ENCODE results near the gene HSPA2. TPM values are rescaled to one million over a fixed set of nuclear protein-coding genes. Genes with fewer than 3 reads are reported as not detected.
A peak's percentile ranks its signal among the peaks of the same experiment; 100 is the strongest.

HSPA2 gene
- polyA plus RNA-seq, 1 of the 3 experiments (the other 2 are of a cell fraction): 20.8 TPM

DNA sequence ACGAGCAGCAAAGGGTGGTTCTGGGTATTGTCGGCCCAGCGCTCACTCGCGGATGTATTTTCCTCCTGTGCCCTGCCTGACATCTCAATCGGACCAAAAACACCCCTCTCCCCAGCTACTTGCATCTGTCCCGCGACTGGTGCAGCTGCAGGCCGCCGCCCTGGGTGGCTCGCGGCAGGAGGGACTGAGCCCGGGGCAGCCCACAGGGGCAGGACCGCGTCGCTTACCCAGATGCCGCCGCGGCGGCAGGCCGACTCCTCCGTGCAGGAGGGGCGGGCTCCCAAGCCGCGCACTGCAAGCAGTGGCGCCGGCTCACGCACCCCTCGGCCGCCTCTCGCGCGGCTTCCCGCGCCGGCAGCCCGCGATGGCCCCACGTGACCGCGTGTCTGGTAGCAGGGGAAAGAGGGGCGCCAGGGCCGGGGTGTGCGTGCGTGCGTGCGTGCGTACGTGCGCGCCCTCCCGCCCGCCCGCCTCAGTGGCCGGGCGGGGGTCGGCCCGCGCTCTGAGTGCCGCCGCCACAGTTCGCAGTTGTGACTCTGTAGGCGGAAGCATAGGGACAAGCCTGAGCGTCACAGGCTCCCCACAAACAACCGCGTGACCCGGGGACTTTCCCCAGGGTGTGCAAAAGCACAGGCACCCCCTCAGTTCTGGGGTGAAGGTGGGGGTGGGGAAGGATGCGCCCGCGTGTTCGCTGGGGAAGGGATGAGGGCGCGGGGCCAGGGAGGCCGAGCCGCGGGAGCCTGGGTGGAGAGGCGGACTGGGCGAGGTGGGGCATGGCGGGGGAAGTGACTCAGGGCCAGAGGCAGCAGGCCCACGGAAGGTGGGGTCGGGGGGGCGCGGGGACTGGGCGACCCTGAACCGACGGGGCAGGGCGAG, 36.9 kb upstream of the HSPA2 start, which contains the start of gene ZBTB25 (continued):
- peak; percentile 74 for TF ChIP-seq USF2 (IDR thresholded peaks at IDR 0.05; ENCODE audit: borderline replicate concordance, low read depth, low read length)
- TF ChIP-seq, protein P1, sequence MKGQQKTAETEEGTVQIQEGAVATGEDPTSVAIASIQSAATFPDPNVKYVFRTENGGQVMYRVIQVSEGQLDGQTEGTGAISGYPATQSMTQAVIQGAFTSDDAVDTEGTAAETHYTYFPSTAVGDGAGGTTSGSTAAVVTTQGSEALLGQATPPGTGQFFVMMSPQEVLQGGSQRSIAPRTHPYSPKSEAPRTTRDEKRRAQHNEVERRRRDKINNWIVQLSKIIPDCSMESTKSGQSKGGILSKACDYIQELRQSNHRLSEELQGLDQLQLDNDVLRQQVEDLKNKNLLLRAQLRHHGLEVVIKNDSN (IDR thresholded peaks at IDR 0.05; ENCODE audit: borderline replicate concordance, low read depth): peak; percentile 94
- TF ChIP-seq RXRA (IDR thresholded peaks at IDR 0.05; ENCODE audit: borderline replicate concordance, low read depth): no peak; the same call in 1 of the 2 replicates
- TF ChIP-seq FOXJ3 (CRISPR knock-in tag; IDR thresholded peaks at IDR 0.05): no peak
- no peak for TF ChIP-seq REST (IDR thresholded peaks at IDR 0.05; ENCODE audit: low read depth, low read length)
- TF ChIP-seq NFIC (IDR thresholded peaks at IDR 0.05; ENCODE audit: borderline replicate concordance): no peak; the same call in 1 of the 2 replicates
- peak; percentile 68; the same call in 1 of the 2 replicates for TF ChIP-seq SIN3A (IDR thresholded peaks at IDR 0.05; ENCODE audit: borderline replicate concordance, low read depth, low read length)
- 0 out of 2 replicates have a peak, but pooled peaks have one; percentile 18 for TF ChIP-seq POLR2AphosphoS5 (IDR thresholded peaks at IDR 0.05; ENCODE audit: low read depth, low read length)
- TF ChIP-seq JUND (IDR thresholded peaks at IDR 0.05): no peak
- peak; percentile 58; the same call in 1 of the 2 replicates for TF ChIP-seq TAF1 (IDR thresholded peaks at IDR 0.05; ENCODE audit: borderline replicate concordance, low read depth, low read length)
- no peak for TF ChIP-seq SMC3 (IDR thresholded peaks at IDR 0.05; ENCODE audit: low read depth, low read length)
- no peak for TF ChIP-seq IRF3 (IDR thresholded peaks at IDR 0.05; ENCODE audit: low read depth, low read length)
- TF ChIP-seq RAD21 (IDR thresholded peaks at IDR 0.05; ENCODE audit: low read length): no peak
- TF ChIP-seq TEAD4 (IDR thresholded peaks at IDR 0.05; ENCODE audit: borderline replicate concordance, insufficient read depth): no peak
- TF ChIP-seq MXI1 (IDR thresholded peaks at IDR 0.05; ENCODE audit: low read depth, low read length): peak; percentile 76
- TF ChIP-seq, protein P2, sequence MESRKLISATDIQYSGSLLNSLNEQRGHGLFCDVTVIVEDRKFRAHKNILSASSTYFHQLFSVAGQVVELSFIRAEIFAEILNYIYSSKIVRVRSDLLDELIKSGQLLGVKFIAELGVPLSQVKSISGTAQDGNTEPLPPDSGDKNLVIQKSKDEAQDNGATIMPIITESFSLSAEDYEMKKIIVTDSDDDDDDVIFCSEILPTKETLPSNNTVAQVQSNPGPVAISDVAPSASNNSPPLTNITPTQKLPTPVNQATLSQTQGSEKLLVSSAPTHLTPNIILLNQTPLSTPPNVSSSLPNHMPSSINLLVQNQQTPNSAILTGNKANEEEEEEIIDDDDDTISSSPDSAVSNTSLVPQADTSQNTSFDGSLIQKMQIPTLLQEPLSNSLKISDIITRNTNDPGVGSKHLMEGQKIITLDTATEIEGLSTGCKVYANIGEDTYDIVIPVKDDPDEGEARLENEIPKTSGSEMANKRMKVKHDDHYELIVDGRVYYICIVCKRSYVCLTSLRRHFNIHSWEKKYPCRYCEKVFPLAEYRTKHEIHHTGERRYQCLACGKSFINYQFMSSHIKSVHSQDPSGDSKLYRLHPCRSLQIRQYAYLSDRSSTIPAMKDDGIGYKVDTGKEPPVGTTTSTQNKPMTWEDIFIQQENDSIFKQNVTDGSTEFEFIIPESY (IDR thresholded peaks at IDR 0.05; ENCODE audit: borderline replicate concordance, low read depth): peak; percentile 92
- no peak for TF ChIP-seq YY1 (IDR thresholded peaks at IDR 0.05; ENCODE audit: low read depth)
- no peak for TF ChIP-seq ELF1 (IDR thresholded peaks at IDR 0.05)
